PC-9 (cell line): ENCODE measurements around the gene OTX1. TPM values are rescaled to one million over a fixed set of nuclear protein-coding genes. Genes with fewer than 3 reads are reported as not detected.
A peak's percentile ranks its signal among the peaks of the same experiment; 100 is the strongest.

Source experiments
- BruUV-seq: library from RNA; stranded (reverse); fragments of 400-500 nt; replicated peaks from 2 replicates; lab custom pipeline; 2021; lab: Mats Ljungman, UMichigan
- CTCF ChIA-PET: fragments of 300-600 bp; sonication (Branson Sonifier 250); formaldehyde crosslinking; loops from one replicate; lab custom pipeline; 2022; ENCODE audit warnings: antibody characterized with exemption; lab: Charles Lee
- POLR2A ChIA-PET: fragments of 300-600 bp; sonication (Branson Sonifier 250); formaldehyde crosslinking; loops from one replicate; lab custom pipeline; 2022; ENCODE audit warnings: antibody characterized with exemption; ENCODE audit not compliant: unreplicated experiment; lab: Charles Lee
- DNase-seq, 2 experiments: peaks; one replicate each; pipeline versions ENCODE4 v3.0.0 to v3.0.0-alpha.2; 2015 to 2022; ENCODE audit warnings: mixed read lengths in 1 of 2
- H2AFZ ChIP-seq: fragments of 200-600 bp; sonication (generic); 2 replicates; pipeline ENCODE4 v1.8.1; 2017; ENCODE audit warnings: antibody characterized with exemption
- H3F3A ChIP-seq: fragments of 200-600 bp; sonication (generic); 2 replicates; pipeline ENCODE4 v1.8.1; 2017; ENCODE audit warnings: antibody characterized with exemption, mild to moderate bottlenecking, low read depth; ENCODE audit not compliant: insufficient read depth
- H3K27ac ChIP-seq: fragments of 200-600 bp; sonication (generic); 2 replicates; pipeline ENCODE4 v1.6.1; 2016; ENCODE audit warnings: mixed run types
- H3K27me3 ChIP-seq: fragments of 200-600 bp; sonication (generic); 2 replicates; pipeline ENCODE4 v1.6.1; 2016; ENCODE audit warnings: low read depth, mixed run types; ENCODE audit not compliant: insufficient read depth
- H3K36me3 ChIP-seq: fragments of 200-600 bp; sonication (generic); 2 replicates; pipeline ENCODE4 v1.6.1; 2016; ENCODE audit warnings: low read depth, mixed run types
- H3K4me1 ChIP-seq: fragments of 200-600 bp; sonication (generic); replicated peaks from 2 replicates; pipeline ENCODE4 v1.6.1; 2016; ENCODE audit warnings: mixed run types; ENCODE audit not compliant: insufficient read depth
- H3K4me2 ChIP-seq: fragments of 200-600 bp; sonication (generic); 2 replicates; pipeline ENCODE4 v1.6.1; 2017; ENCODE audit warnings: mixed run types
- H3K4me3 ChIP-seq: fragments of 200-600 bp; sonication (generic); 2 replicates; pipeline ENCODE4 v1.6.1; 2016; ENCODE audit warnings: mixed run types
- H3K79me2 ChIP-seq: fragments of 200-600 bp; sonication (generic); 2 replicates; pipeline ENCODE4 v1.6.1; 2017; ENCODE audit warnings: low read depth, mixed run types
- H3K9me2 ChIP-seq: fragments of 200-600 bp; sonication (generic); 2 replicates; pipeline ENCODE4 v1.8.1; 2017; ENCODE audit warnings: mild to moderate bottlenecking; ENCODE audit not compliant: insufficient read depth
- H3K9me3 ChIP-seq: fragments of 200-600 bp; sonication (generic); 2 replicates; pipeline ENCODE4 v1.8.1; 2016; ENCODE audit warnings: low read depth; ENCODE audit not compliant: insufficient read depth
- H4K20me1 ChIP-seq: fragments of 200-600 bp; sonication (generic); 2 replicates; pipeline ENCODE4 v1.8.1; 2017; ENCODE audit not compliant: insufficient read depth
- CTCF ChIP-seq: fragments of 200-600 bp; sonication (generic); conservative IDR thresholded peaks from 2 replicates; pipeline ENCODE4 v1.6.1; 2017; ENCODE audit warnings: mixed run types, antibody characterized with exemption, mild to moderate bottlenecking, moderate library complexity
- EZH2 ChIP-seq: fragments of 200-600 bp; sonication (generic); IDR thresholded peaks from 2 replicates; pipeline ENCODE4 v1.8.0; 2017; ENCODE audit warnings: antibody characterized with exemption, low read depth
- intact Hi-C: fragments of 100-400 bp; cut with micrococcal nuclease; formaldehyde crosslinking; loops from one replicate; pipeline ENCODE4 v1.10.0; 2022; ENCODE audit not compliant: unreplicated experiment
- total RNA-seq: library from RNA; stranded (reverse); gene quantifications from 2 replicates; pipeline ENCODE4 v1.2.3, GENCODE V29; 2021

Gene OTX1
- total RNA-seq, 1 experiment from 2014 or later: 6.8 TPM

- DNase-seq: no peak
- Histone ChIP-seq H3K27ac (no peak overlapping the region; the same call in 1 of the 2 replicates), H3K79me2 (no peaks in the 10 kb centered on the region), H3K36me3 (no peaks in the 10 kb centered on the region), H3F3A (peaks cover 11% of the 10 kb centered on the region; the same call in 1 of the 2 replicates), H3K4me2 (peak overlapping the region; percentile 99), H2AFZ (peak overlapping the region; percentile 76), H3K27me3 (no peaks in the 10 kb centered on the region), H3K9me3 (no peaks in the 10 kb centered on the region), H3K9me2 (no peaks in the 10 kb centered on the region), H3K4me1 (0 out of 2 replicates have a peak, but pooled peaks cover 6% of the 10 kb centered on the region), H4K20me1 (no peaks in the 10 kb centered on the region), H3K4me3 (peak overlapping the region; percentile 100)
- ChIA-PET CTCF (interaction anchor here (0.7 kb wide), 1 partner anchor 10 kb away, joined by 4 read pairs; no protein-coding TSS in a partner anchor), POLR2A (no interaction called here)
- intact Hi-C loops: no loop called here
- BruUV-seq: TSS peak; percentile 84
- TF ChIP-seq EZH2 (no peak), CTCF (no peak)
Measured at GRCh38 chr2:63049211-63049969, 1.2 kb upstream of the OTX1 start.

- Histone ChIP-seq H3K4me1 (0 out of 2 replicates have a peak, but pooled peaks cover 6% of the 10 kb centered on the region), H3K79me2 (no peaks in the 10 kb centered on the region), H3K27me3 (no peaks in the 10 kb centered on the region), H3K4me2 (peak overlapping the region; percentile 99), H2AFZ (peak overlapping the region; percentile 76), H3K9me3 (no peaks in the 10 kb centered on the region), H3K4me3 (peak overlapping the region; percentile 100), H4K20me1 (no peaks in the 10 kb centered on the region), H3K27ac (no peak overlapping the region; the same call in 1 of the 2 replicates), H3K9me2 (no peaks in the 10 kb centered on the region), H3K36me3 (no peaks in the 10 kb centered on the region), H3F3A (peaks cover 11% of the 10 kb centered on the region; the same call in 1 of the 2 replicates)
- DNase-seq: peak in 1 of 2 experiments; percentile 52
- ChIA-PET CTCF (no interaction called here), POLR2A (interaction anchor here (0.7 kb wide), 1 partner anchor 644 kb away, joined by 4 read pairs; no protein-coding TSS in a partner anchor)
- TF ChIP-seq EZH2: no peak
- TF ChIP-seq CTCF: no peak
- intact Hi-C loops: loop anchor here (2.0 kb wide), 1 partner anchor 1701 kb away; no protein-coding TSS in a partner anchor
- no TSS peak for BruUV-seq
Measured at GRCh38 chr2:63049970-63050333, 678 bp upstream of the OTX1 start.

- peak overlapping the region; percentile 100 for H3K4me3 ChIP-seq
- peak overlapping the region; percentile 28 for H3K27ac ChIP-seq
- H3K79me2 ChIP-seq: no peaks in the 10 kb centered on the region
- ChIA-PET POLR2A (interaction anchor here (0.7 kb wide), 1 partner anchor 417 kb away, joined by 9 read pairs; no protein-coding TSS in a partner anchor), CTCF (interaction anchor here (0.7 kb wide), 1 partner anchor 260 kb away, joined by 24 read pairs; no protein-coding TSS in a partner anchor)
- no peaks in the 10 kb centered on the region for H3K9me3 ChIP-seq
- BruUV-seq: TSS peak; percentile 37
- peak overlapping the region; percentile 100 for H2AFZ ChIP-seq
- DNase-seq: no peak
- H3K9me2 ChIP-seq: no peaks in the 10 kb centered on the region
- H3K36me3 ChIP-seq: no peaks in the 10 kb centered on the region
- no peaks in the 10 kb centered on the region for H3K27me3 ChIP-seq
- peak overlapping the region; percentile 86 for H3K4me2 ChIP-seq
- TF ChIP-seq CTCF (no peak; the same call in 1 of the 2 replicates), EZH2 (no peak)
- peaks cover 4% of the 10 kb centered on the region; the same call in 1 of the 2 replicates for H3F3A ChIP-seq
- intact Hi-C loops: loop anchor here (2.0 kb wide), 1 partner anchor 1700 kb away; no protein-coding TSS in a partner anchor
- H3K4me1 ChIP-seq: 0 out of 2 replicates have a peak, but pooled peaks cover 6% of the 10 kb centered on the region
- no peaks in the 10 kb centered on the region for H4K20me1 ChIP-seq
Measured at GRCh38 chr2:63051042-63051794, 588 bp downstream of the OTX1 start.
